Measurements from ENCODE around the gene COL3A1.

DNA sequence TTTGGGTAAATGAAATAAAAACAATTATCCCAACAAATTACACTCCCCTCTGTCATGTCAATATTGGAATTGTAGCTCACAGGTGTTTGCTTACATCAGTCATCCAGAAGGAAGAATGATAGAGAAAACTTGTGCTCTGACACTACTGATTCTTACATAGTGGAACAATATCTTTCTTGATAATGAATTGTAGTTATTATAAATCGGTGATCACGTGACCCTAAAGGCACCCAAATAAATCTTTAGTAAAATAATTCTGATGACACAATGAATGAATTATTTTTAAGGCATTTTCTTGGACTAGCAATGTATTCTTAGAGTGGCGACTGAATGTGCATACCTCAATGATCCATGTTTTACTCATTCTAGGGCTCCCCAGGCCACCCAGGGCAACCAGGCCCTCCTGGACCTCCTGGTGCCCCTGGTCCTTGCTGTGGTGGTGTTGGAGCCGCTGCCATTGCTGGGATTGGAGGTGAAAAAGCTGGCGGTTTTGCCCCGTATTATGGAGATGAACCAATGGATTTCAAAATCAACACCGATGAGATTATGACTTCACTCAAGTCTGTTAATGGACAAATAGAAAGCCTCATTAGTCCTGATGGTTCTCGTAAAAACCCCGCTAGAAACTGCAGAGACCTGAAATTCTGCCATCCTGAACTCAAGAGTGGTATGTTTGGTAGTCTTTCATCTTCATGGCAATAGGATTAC, 34.5 kb downstream of the COL3A1 start:
- TF ChIP-seq, protein P1, sequence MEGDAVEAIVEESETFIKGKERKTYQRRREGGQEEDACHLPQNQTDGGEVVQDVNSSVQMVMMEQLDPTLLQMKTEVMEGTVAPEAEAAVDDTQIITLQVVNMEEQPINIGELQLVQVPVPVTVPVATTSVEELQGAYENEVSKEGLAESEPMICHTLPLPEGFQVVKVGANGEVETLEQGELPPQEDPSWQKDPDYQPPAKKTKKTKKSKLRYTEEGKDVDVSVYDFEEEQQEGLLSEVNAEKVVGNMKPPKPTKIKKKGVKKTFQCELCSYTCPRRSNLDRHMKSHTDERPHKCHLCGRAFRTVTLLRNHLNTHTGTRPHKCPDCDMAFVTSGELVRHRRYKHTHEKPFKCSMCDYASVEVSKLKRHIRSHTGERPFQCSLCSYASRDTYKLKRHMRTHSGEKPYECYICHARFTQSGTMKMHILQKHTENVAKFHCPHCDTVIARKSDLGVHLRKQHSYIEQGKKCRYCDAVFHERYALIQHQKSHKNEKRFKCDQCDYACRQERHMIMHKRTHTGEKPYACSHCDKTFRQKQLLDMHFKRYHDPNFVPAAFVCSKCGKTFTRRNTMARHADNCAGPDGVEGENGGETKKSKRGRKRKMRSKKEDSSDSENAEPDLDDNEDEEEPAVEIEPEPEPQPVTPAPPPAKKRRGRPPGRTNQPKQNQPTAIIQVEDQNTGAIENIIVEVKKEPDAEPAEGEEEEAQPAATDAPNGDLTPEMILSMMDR (IDR thresholded peaks at IDR 0.05; ENCODE audit: control extremely low read depth in 1 of 3, insufficient read depth in 1 of 3, low read depth in 1 of 3, low read length in 3 of 3): no peak
- TF ChIP-seq CEBPB (IDR thresholded peaks at IDR 0.05; ENCODE audit: low read depth, low read length): no peak

Measured in H1 (cell line).